Spinal cord (tissue), 10 donors: ENCODE data around the gene HNRNPAB. TPM values are rescaled to one million over a fixed set of nuclear protein-coding genes. Genes with fewer than 3 reads are reported as not detected.
"Not testable (repeated sequence)": the region's sequence is repeated elsewhere in the genome, so short reads cannot be mapped to it uniquely, and the experiment has no call there.

Source experiments
- DNase-seq, 6 donors: peaks; one replicate each; pipeline versions ENCODE4 v3.0.0 to v3.0.0-alpha.2; 2013 to 2015; ENCODE audit warnings: low spot score in 6 of 6, low read depth in 4 of 6
- H3K27ac ChIP-seq: one replicate; pipeline ENCODE4 v1.5.1; 2013; ENCODE audit warnings: low read depth, low read length, control low read depth
- H3K27me3 ChIP-seq: one replicate; pipeline ENCODE4 v1.6.1; 2013; ENCODE audit warnings: low read length; ENCODE audit not compliant: control insufficient read depth, insufficient read depth
- H3K36me3 ChIP-seq: one replicate; pipeline ENCODE4 v1.6.1; 2013; ENCODE audit warnings: low read length; ENCODE audit not compliant: control insufficient read depth, insufficient read depth
- H3K4me1 ChIP-seq: one replicate; pipeline ENCODE4 v1.6.1; 2013; ENCODE audit warnings: low read length; ENCODE audit not compliant: control insufficient read depth, insufficient read depth
- H3K4me3 ChIP-seq: one replicate; pipeline ENCODE4 v1.5.1; 2013; ENCODE audit warnings: low read depth, low read length, control low read depth
- H3K9me3 ChIP-seq: one replicate; pipeline ENCODE4 v1.6.1; 2013; ENCODE audit warnings: low read length; ENCODE audit not compliant: control insufficient read depth, insufficient read depth
- WGBS: methylation state at CpG from one replicate; pipeline ENCODE4 v1.1.5; 2013; ENCODE audit warnings: missing lambda C conversion rate; ENCODE audit not compliant: insufficient coverage; 5-methylcytosine and 5-hydroxymethylcytosine counted together
- polyA plus RNA-seq, 2 donors: library from polyadenylated mRNA; unstranded; fragments of 120-200 nt; gene quantifications; one replicate each; pipeline ENCODE4 v1.2.1, GENCODE V29; 2013; ENCODE audit not compliant: insufficient read length in 2 of 2
- total RNA-seq, 2 donors: library from RNA; depleted of rRNA in 1 of 2; stranded (reverse); fragments of 120-200 nt in 1 of 2; fragments of >200 nt in 1 of 2; gene quantifications; one replicate each; pipeline versions ENCODE4 v1.2.3 to v1.2.4, GENCODE V29; 2013 to 2014
- donor health status: healthy.

The HNRNPAB gene
- total and polyA plus RNA-seq, 4 donors, result 30.8 to 128 (median 86.0) TPM

- H3K27ac ChIP-seq, result no peak overlapping the region
- H3K4me3 ChIP-seq, result no peak overlapping the region
- H3K27me3 ChIP-seq, result no peaks in the 10 kb centered on the region
- H3K9me3 ChIP-seq, result peaks cover 1% of the 10 kb centered on the region
- DNase-seq, result no peak
- no peaks in the 10 kb centered on the region for H3K36me3 ChIP-seq
- 84% methylated on average over 8 of the region's 8 CpGs for WGBS
- H3K4me1 ChIP-seq, result no peaks in the 10 kb centered on the region
Observed at GRCh38 chr5:178193251-178193809, 11.0 kb upstream of the HNRNPAB start.

GRCh38 chr5:178194026-178194425 is 10.3 kb upstream of the HNRNPAB start:
- Histone ChIP-seq H3K27ac (no peak overlapping the region), H3K9me3 (peaks cover 1% of the 10 kb centered on the region), H3K4me3 (no peak overlapping the region), H3K36me3 (no peaks in the 10 kb centered on the region), H3K4me1 (no peaks in the 10 kb centered on the region), H3K27me3 (no peaks in the 10 kb centered on the region)
- 61% methylated on average over 7 of the region's 7 CpGs for WGBS
- DNase-seq, result no peak

GRCh38 chr5:178196281-178196812 is 8.0 kb upstream of the HNRNPAB start:
- peak in 1 of 6 donors; percentile 56 for DNase-seq
- no peaks in the 10 kb centered on the region for H3K27me3 ChIP-seq
- no peak overlapping the region for H3K4me3 ChIP-seq
- peaks cover 1% of the 10 kb centered on the region for H3K9me3 ChIP-seq
- peaks cover 6% of the 10 kb centered on the region for H3K4me1 ChIP-seq
- no peaks in the 10 kb centered on the region for H3K36me3 ChIP-seq
- 44% methylated on average over 5 of the region's 7 CpGs for WGBS
- H3K27ac ChIP-seq, result no peak overlapping the region

- Histone ChIP-seq H3K27ac (no peak overlapping the region), H3K9me3 (peaks cover 1% of the 10 kb centered on the region), H3K4me1 (peaks cover 6% of the 10 kb centered on the region), H3K36me3 (no peaks in the 10 kb centered on the region), H3K4me3 (no peak overlapping the region), H3K27me3 (no peaks in the 10 kb centered on the region)
- WGBS, result 83% methylated on average over 7 of the region's 8 CpGs
- DNase-seq, result no peak
Observed at GRCh38 chr5:178196986-178197385, 7.3 kb upstream of the HNRNPAB start.

- not testable (repeated sequence) for H3K4me1 ChIP-seq, H3K9me3 ChIP-seq, H3K27me3 ChIP-seq, H3K4me3 ChIP-seq, H3K27ac ChIP-seq, H3K36me3 ChIP-seq, DNase-seq
- 81% methylated on average over 7 of the region's 11 CpGs for WGBS
Observed at GRCh38 chr5:178198151-178198550, 6.2 kb upstream of the HNRNPAB start.

GRCh38 chr5:178198706-178199105 is 5.6 kb upstream of the HNRNPAB start:
- H3K27ac ChIP-seq, result no peak overlapping the region
- WGBS, result 90% methylated on average over 7 of the region's 11 CpGs
- H3K36me3 ChIP-seq, result no peaks in the 10 kb centered on the region
- no peaks in the 10 kb centered on the region for H3K9me3 ChIP-seq
- H3K4me1 ChIP-seq, result peaks cover 8% of the 10 kb centered on the region
- H3K4me3 ChIP-seq, result no peak overlapping the region
- no peak for DNase-seq
- H3K27me3 ChIP-seq, result no peaks in the 10 kb centered on the region

- WGBS, result 64% methylated on average over 6 of the region's 12 CpGs
- Histone ChIP-seq H3K9me3 (no peaks in the 10 kb centered on the region), H3K4me3 (no peak overlapping the region), H3K27ac (no peak overlapping the region), H3K4me1 (peaks cover 12% of the 10 kb centered on the region), H3K27me3 (no peaks in the 10 kb centered on the region), H3K36me3 (no peaks in the 10 kb centered on the region)
- DNase-seq, result no peak
Observed at GRCh38 chr5:178199581-178200434, 4.5 kb upstream of the HNRNPAB start.

- Histone ChIP-seq H3K27ac (no peak overlapping the region), H3K36me3 (peaks cover 2% of the 10 kb centered on the region), H3K4me3 (no peak overlapping the region), H3K27me3 (no peaks in the 10 kb centered on the region), H3K4me1 (peaks cover 18% of the 10 kb centered on the region), H3K9me3 (no peaks in the 10 kb centered on the region)
- 80% methylated on average over 1 of the region's 14 CpGs for WGBS
- DNase-seq, result no peak
Observed at GRCh38 chr5:178201221-178201926, 3.0 kb upstream of the HNRNPAB start.

- H3K36me3 ChIP-seq, result peaks cover 6% of the 10 kb centered on the region
- peaks cover 23% of the 10 kb centered on the region for H3K4me1 ChIP-seq
- H3K27me3 ChIP-seq, result no peaks in the 10 kb centered on the region
- WGBS, result 67% methylated on average over 2 of the region's 2 CpGs
- H3K27ac ChIP-seq, result no peak overlapping the region
- no peaks in the 10 kb centered on the region for H3K9me3 ChIP-seq
- no peak overlapping the region for H3K4me3 ChIP-seq
- DNase-seq, result no peak
Observed at GRCh38 chr5:178201927-178202235, 2.5 kb upstream of the HNRNPAB start.
